A549 (cell line): ENCODE results near the gene SIK2.

ENCODE experiments used
- EP300 ChIP-seq, 2 experiments: fragments of >200 bp; sonication (Bioruptor Twin); formaldehyde crosslinking; IDR thresholded peaks; 2 replicates in 1 of 2; 3 replicates in 1 of 2; pipeline ENCODE4 v1.6.1; 2016 to 2017
- FOSL2 ChIP-seq, 2 experiments: fragments of 450-650 bp in 1 of 2; fragments of >200 bp in 1 of 2; sonication (Bioruptor Twin) in 1 of 2; formaldehyde crosslinking; IDR thresholded peaks; 2 replicates each; pipeline versions ENCODE4 v1.5.0 to v1.6.1; 2016 to 2020; ENCODE audit warnings: mild to moderate bottlenecking in 1 of 2, moderate library complexity in 1 of 2
- HMGXB4 ChIP-seq: fragments of 250-450 bp; sonication (Bioruptor Pico); IDR thresholded peaks from 2 replicates; pipeline ENCODE4 v1.5.0; 2021; ENCODE audit warnings: mild to moderate bottlenecking, moderate library complexity, borderline replicate concordance
- JUN ChIP-seq, 2 experiments: fragments of >200 bp; sonication (Bioruptor Twin); formaldehyde crosslinking; IDR thresholded peaks; 2 replicates in 1 of 2; 3 replicates in 1 of 2; pipeline ENCODE4 v1.6.1; 2016 to 2017
- KDM1A ChIP-seq: fragments of 200-600 bp; sonication (generic); IDR thresholded peaks from 2 replicates; pipeline ENCODE4 v1.6.1; 2016; ENCODE audit warnings: low read depth, mild to moderate bottlenecking
- KDM5A ChIP-seq: fragments of 200-600 bp; sonication (generic); IDR thresholded peaks from 2 replicates; pipeline ENCODE4 v1.6.1; 2016; ENCODE audit warnings: antibody characterized with exemption, mild to moderate bottlenecking
- NR3C1 ChIP-seq: fragments of >200 bp; sonication (Bioruptor Twin); formaldehyde crosslinking; IDR thresholded peaks from 3 replicates; pipeline ENCODE4 v1.6.1; 2017
- POLR2A ChIP-seq: IDR thresholded peaks from 2 replicates; pipeline ENCODE4 v1.6.1; 2012; ENCODE audit warnings: mild to moderate bottlenecking, low read length
- SMC3 ChIP-seq: fragments of >200 bp; sonication (Bioruptor Twin); formaldehyde crosslinking; IDR thresholded peaks from 3 replicates; pipeline ENCODE4 v1.6.1; 2018; ENCODE audit warnings: inconsistent platforms
- TF ChIP-seq, protein P1 (sequence below): fragments of >200 bp; sonication (Bioruptor Twin); formaldehyde crosslinking; IDR thresholded peaks from 3 replicates; pipeline ENCODE4 v1.5.1; 2016
- TF ChIP-seq, protein P2 (sequence below): IDR thresholded peaks from 2 replicates; pipeline ENCODE4 v1.6.1; 2012

DNA sequence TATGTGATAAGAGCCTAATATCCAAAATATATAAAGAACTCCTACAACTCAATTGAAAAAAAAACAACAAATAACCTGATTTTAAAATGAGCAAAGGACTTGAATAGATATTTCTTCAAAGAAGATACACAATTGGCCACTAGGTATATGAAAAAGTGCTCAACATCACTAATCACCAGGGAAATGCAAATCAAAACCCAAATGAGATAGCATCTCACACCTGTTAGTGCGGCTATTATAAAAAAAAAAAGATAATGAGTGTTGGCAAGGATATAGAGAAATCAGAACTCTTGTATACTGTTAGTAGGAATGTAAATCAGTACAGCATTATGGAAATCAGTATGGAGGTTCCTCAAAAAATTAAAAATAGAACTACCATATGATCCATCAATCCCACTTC, 5.9 kb upstream of the SIK2 start:
- TF ChIP-seq KDM1A (no peak), HMGXB4 (CRISPR knock-in tag) (no peak), FOSL2 (IDR thresholded peaks at IDR 0.05) (no peak), FOSL2 (CRISPR knock-in tag; IDR thresholded peaks at IDR 0.05) (no peak), JUN (IDR thresholded peaks at IDR 0.05) (no peak), EP300 (IDR thresholded peaks at IDR 0.05) (no peak), SMC3 (no peak), POLR2A (no peak), NR3C1 (no peak), KDM5A (no peak)
- TF ChIP-seq, protein P1, sequence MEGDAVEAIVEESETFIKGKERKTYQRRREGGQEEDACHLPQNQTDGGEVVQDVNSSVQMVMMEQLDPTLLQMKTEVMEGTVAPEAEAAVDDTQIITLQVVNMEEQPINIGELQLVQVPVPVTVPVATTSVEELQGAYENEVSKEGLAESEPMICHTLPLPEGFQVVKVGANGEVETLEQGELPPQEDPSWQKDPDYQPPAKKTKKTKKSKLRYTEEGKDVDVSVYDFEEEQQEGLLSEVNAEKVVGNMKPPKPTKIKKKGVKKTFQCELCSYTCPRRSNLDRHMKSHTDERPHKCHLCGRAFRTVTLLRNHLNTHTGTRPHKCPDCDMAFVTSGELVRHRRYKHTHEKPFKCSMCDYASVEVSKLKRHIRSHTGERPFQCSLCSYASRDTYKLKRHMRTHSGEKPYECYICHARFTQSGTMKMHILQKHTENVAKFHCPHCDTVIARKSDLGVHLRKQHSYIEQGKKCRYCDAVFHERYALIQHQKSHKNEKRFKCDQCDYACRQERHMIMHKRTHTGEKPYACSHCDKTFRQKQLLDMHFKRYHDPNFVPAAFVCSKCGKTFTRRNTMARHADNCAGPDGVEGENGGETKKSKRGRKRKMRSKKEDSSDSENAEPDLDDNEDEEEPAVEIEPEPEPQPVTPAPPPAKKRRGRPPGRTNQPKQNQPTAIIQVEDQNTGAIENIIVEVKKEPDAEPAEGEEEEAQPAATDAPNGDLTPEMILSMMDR: no peak
- TF ChIP-seq, protein P2, sequence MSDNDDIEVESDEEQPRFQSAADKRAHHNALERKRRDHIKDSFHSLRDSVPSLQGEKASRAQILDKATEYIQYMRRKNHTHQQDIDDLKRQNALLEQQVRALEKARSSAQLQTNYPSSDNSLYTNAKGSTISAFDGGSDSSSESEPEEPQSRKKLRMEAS: no peak
